Progenitor cell of endocrine pancreas (in vitro differentiated cells): Measurements from ENCODE around the gene BSN. TPM values are rescaled to one million over a fixed set of nuclear protein-coding genes. Genes with fewer than 3 reads are reported as not detected.

Source experiments
- DNase-seq: peaks from one replicate; pipeline ENCODE4 v3.0.0; 2021; ENCODE audit warnings: low spot score; ENCODE audit not compliant: unreplicated experiment
- H3K27ac Mint-ChIP-seq: 2 replicates; pipeline ENCODE4 v1.8.0; 2021; ENCODE audit warnings: mild to moderate bottlenecking, moderate library complexity, mixed read lengths
- H3K27me3 Mint-ChIP-seq: 2 replicates; pipeline ENCODE4 v1.8.0; 2021; ENCODE audit warnings: mixed read lengths
- H3K36me3 Mint-ChIP-seq: 2 replicates; pipeline ENCODE4 v1.8.0; 2022; ENCODE audit warnings: mixed read lengths; ENCODE audit not compliant: insufficient read depth
- H3K4me1 Mint-ChIP-seq: 2 replicates; pipeline ENCODE4 v1.8.0; 2021; ENCODE audit warnings: low read depth, mixed read lengths
- H3K4me3 Mint-ChIP-seq: 2 replicates; pipeline ENCODE4 v1.8.0; 2021; ENCODE audit warnings: low read depth, mild to moderate bottlenecking, moderate library complexity, mixed read lengths
- H3K9me3 Mint-ChIP-seq: 2 replicates; pipeline ENCODE4 v1.8.0; 2021; ENCODE audit warnings: low read depth, mixed read lengths
- total RNA-seq: library from RNA; stranded (reverse); gene quantifications from 2 replicates; pipeline ENCODE4 v1.2.1, GENCODE V29; 2021
- TF ChIP-seq, protein P1 (sequence below): fragments of 200-600 bp; sonication (generic); IDR thresholded peaks from one replicate; pipeline ENCODE4 v1.5.0; 2021; ENCODE audit warnings: antibody characterized with exemption, mild to moderate bottlenecking; ENCODE audit not compliant: unreplicated experiment

BSN gene
- total RNA-seq, 1 donor from 2014 or later: 3.8 TPM

DNA sequence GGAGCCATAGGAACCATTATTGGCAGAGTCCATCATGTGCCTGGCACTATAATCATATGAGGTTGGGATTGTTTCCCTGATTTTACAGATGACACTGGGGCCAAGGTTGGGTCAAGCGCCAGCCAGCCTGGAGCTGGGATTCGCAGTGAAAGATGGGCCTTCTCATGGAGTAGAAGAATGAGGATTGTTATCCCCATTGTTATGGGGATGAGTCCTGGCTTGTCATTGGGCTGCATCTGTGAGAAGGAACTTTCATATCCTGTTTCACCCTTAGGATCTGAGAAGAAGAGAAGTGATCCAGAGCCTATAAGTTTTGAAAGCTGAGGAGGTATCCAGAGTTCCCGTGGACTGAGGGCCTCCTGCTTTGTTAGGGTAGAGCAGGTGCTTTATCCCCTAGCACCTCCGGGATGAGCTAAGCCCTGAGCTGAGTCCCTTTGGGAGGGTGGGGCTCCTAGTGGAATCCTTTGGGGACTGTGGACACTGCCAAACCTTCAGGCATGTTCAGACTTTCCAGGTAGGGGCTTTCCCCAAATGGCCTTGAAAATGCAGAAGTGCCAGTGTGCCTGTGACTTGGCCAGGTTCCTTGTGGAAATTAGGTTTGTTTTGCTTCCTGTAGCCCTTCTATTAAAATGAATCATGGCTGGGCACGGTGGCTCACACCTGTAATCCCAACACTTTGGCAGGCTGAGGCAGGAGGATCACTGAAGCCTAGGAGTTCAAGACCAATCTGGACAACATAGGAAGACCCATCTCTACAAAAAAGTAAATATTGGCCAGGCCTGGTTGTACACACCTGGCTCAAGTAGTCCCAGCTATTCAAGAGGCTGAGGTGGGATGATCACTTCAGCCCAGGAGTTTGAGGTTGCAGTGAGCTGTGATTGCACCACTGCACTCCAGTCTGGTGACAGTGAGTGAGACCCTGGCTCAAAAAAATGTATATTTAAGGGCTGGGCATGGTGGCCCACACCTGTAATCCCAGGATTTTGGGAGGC is 30.2 kb upstream of the BSN start:
- Mint-ChIP-seq H3K4me1 (peaks cover 11% of the 10 kb centered on the region), H3K36me3 (peaks cover 14% of the 10 kb centered on the region), H3K27me3 (no peaks in the 10 kb centered on the region), H3K9me3 (no peaks in the 10 kb centered on the region), H3K27ac (no peak overlapping the region), H3K4me3 (no peak overlapping the region)
- DNase-seq: no peak
- TF ChIP-seq, protein P1, sequence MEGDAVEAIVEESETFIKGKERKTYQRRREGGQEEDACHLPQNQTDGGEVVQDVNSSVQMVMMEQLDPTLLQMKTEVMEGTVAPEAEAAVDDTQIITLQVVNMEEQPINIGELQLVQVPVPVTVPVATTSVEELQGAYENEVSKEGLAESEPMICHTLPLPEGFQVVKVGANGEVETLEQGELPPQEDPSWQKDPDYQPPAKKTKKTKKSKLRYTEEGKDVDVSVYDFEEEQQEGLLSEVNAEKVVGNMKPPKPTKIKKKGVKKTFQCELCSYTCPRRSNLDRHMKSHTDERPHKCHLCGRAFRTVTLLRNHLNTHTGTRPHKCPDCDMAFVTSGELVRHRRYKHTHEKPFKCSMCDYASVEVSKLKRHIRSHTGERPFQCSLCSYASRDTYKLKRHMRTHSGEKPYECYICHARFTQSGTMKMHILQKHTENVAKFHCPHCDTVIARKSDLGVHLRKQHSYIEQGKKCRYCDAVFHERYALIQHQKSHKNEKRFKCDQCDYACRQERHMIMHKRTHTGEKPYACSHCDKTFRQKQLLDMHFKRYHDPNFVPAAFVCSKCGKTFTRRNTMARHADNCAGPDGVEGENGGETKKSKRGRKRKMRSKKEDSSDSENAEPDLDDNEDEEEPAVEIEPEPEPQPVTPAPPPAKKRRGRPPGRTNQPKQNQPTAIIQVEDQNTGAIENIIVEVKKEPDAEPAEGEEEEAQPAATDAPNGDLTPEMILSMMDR: no peak

DNA sequence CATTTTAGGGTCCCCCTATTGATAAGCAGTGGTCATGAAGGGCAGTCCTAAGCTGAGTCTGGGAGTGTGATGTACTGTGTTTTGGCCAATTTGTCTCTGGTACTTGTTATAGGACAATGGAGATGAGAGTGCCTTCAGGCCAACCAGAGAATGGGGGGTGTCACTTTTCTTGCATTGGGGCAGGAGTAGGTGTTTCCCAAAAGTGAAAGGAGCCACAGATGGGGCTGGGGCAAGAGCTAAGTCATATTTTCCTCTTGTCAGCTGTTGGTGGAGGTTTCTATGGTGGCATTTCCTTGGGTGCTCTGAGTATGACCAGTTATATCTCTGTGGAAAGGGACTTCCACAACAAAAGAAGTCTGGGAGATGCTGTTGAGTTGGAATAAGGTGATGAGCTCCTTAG is 24.7 kb upstream of the BSN start:
- TF ChIP-seq, protein P1: no peak

DNA sequence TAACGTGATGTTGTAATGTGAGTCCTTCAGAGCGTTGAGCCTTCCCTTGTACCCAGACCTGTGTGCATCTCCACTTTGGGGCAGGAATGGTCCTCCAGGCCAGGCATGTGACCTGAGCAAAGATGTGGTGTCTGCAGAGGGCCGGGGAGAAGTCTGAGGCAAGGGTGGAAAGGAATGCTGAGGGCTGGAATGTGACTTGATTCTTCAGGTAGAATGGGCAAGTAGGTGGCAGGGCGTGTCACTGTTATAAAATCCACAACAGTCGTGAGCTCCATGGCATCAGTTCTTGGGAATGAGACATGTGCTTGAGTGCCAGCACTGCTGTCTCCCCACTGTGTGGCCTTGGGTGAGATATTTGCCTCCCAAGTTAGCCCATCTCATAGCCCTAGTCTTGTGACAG is 24.0 kb upstream of the BSN start:
- peaks cover 20% of the 10 kb centered on the region for H3K36me3 Mint-ChIP-seq
- peak overlapping the region; percentile 22 for H3K27ac Mint-ChIP-seq
- DNase-seq: no peak
- TF ChIP-seq, protein P1: no peak
- no peak overlapping the region for H3K4me3 Mint-ChIP-seq
- H3K27me3 Mint-ChIP-seq: no peaks in the 10 kb centered on the region
- no peaks in the 10 kb centered on the region for H3K9me3 Mint-ChIP-seq
- H3K4me1 Mint-ChIP-seq: peaks cover 5% of the 10 kb centered on the region

More for the DNA sequence above, 24.7 kb upstream of the BSN start:
- Mint-ChIP-seq H3K9me3 (no peaks in the 10 kb centered on the region), H3K4me3 (no peak overlapping the region), H3K27ac (no peak overlapping the region), H3K4me1 (peaks cover 2% of the 10 kb centered on the region), H3K27me3 (no peaks in the 10 kb centered on the region), H3K36me3 (peaks cover 22% of the 10 kb centered on the region)
- DNase-seq: no peak

DNA sequence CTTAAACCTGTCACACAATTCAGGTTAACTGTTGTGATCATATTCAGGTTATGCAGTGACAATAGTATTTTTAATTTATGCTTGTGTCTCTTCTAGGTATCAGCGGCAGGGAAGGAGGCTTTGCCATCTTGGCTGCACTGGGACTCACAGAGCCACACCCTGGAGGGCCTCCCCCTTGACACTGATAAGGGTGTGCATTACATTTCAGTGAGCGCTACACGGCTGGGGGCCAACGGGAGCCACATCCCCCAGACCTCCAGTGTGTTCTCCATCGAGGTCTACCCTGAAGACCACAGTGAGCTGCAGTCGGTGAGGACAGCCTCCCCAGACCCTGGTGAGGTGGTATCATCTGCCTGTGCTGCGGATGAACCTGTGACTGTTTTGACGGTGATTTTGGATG is 23.6 kb upstream of the BSN start:
- Mint-ChIP-seq H3K4me3 (no peak overlapping the region), H3K9me3 (no peaks in the 10 kb centered on the region), H3K4me1 (peaks cover 10% of the 10 kb centered on the region), H3K27me3 (no peaks in the 10 kb centered on the region), H3K27ac (no peak overlapping the region), H3K36me3 (peaks cover 19% of the 10 kb centered on the region)
- no peak for DNase-seq
- TF ChIP-seq, protein P1: no peak

DNA sequence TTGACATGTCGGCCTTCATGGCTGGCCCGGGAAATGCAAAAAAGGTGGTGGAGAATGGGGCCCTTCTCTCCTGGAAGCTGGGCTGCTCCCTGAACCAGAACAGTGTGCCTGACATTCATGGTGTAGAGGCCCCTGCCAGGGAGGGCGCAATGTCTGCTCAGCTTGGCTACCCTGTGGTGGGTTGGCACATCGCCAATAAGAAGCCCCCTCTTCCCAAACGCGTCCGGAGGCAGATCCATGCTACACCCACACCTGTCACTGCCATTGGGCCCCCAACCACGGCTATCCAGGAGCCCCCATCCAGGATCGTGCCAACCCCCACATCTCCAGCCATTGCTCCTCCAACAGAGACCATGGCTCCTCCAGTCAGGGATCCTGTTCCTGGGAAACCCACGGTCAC is 23.1 kb upstream of the BSN start:
- peaks cover 11% of the 10 kb centered on the region for H3K4me1 Mint-ChIP-seq
- no peak overlapping the region for H3K27ac Mint-ChIP-seq
- no peaks in the 10 kb centered on the region for H3K9me3 Mint-ChIP-seq
- peaks cover 19% of the 10 kb centered on the region for H3K36me3 Mint-ChIP-seq
- TF ChIP-seq, protein P1: no peak
- no peak for DNase-seq
- H3K4me3 Mint-ChIP-seq: no peak overlapping the region
- H3K27me3 Mint-ChIP-seq: no peaks in the 10 kb centered on the region
